CD4-positive, alpha-beta T cell treated with Interleukin-15 for 1 hour (primary cell): ENCODE results near the gene CTNNBL1.
"Not testable (repeated sequence)": the region's sequence is repeated elsewhere in the genome, so short reads cannot be mapped to it uniquely, and the experiment has no call there.

Experiments
- DNase-seq: peaks from one replicate; pipeline ENCODE4 v3.0.0-alpha.2; 2020

The CTNNBL1 gene

GRCh38 chr20:37827605-37828004, 133.8 kb downstream of the CTNNBL1 start:
- no peak for DNase-seq

DNA sequence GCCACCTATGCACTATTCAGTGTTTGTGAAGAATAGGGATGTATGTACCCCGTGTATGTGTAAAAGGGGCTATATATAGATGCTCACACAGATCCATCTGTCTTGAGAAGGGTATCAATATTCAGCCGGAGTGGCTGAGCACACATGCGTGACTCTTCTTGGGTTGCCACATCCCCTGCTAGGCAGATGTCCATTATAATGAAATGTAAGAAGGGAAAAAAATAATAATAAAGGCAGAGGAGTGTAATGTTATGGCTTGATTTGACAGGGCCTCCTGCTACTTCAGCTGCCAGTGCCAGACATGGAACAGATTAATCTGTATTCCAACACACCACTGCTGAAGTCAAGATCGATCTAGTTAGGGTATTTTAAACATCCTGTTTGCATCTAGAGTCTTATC, 134.9 kb downstream of the CTNNBL1 start:
- DNase-seq, result no peak

- no peak for DNase-seq
Measured at GRCh38 chr20:37829128-37829527, 135.3 kb downstream of the CTNNBL1 start.

- DNase-seq, result no peak
Measured at GRCh38 chr20:37833221-37833896, 139.5 kb downstream of the CTNNBL1 start.

GRCh38 chr20:37836926-37837325, 143.1 kb downstream of the CTNNBL1 start:
- no peak for DNase-seq

DNA sequence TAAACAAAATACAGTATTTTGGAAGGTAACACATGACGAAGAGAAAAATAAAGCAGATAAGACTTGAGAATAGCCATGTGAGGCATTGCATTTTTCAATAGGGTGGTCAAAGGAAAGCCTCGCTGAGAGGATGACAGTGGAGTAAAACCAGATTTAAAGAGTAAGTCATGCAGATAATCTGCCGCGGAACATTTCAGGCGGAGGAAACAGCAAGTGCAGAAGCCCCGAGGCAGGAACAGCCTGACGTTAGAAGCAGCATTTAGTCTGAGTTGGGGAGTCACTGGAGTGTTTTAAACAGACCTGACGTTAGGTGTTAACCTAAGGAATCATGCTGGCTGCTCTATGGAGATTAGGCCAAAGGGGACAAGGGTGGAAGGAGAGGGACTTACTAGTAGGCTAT, 144.1 kb downstream of the CTNNBL1 start:
- no peak for DNase-seq

DNA sequence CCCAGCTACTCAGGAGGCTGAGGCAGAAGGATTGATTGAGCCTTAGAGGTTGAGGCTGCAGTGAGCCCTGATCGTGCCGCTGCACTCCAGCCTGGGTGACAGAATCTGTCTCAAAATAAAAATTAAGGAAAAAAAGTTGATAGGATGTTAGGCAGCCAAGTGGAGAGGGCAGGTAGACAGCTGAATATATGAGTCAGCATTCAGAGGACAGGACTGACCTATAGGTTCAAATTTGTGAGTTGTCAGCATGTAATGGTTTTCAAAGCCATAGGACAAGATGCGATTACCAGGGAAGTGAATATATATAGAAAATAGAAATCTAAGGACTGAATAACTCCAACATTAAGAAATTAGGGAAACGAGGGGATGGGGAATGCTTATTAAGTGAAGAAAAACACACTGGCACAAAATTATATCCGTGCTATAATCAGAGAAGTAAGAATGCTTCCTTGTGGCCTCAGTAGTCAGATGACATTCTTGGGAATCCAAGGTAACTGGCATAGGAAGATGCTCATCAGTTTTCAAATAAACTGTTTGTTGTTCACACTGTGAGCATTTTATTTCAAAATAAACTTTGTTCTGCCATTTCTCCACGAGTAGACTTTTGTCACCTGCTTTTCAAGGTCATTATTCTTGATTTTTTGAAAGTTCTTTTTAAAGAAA, 145.1 kb downstream of the CTNNBL1 start:
- no peak for DNase-seq

GRCh38 chr20:37839432-37839827, 145.6 kb downstream of the CTNNBL1 start:
- DNase-seq, result no peak

DNA sequence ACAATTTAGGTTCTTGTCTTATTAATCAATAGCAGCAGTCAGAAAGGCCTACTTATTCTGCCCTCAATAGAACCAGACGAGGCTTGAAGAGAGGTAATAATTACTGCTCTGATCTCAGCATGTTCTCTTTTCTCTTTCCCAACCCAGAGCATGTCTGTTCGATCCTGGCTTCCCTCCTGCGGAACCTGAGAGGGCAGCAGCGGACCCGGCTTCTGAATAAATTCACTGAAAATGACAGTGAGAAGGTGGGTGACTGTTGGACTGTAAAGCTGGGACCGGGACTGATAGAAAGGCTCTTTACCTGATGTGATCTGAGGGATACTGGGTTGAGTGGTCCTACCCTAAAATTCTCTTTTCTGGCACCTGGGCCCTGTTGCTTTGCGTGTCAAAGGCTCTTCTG, 146.1 kb downstream of the CTNNBL1 start:
- no peak for DNase-seq

DNA sequence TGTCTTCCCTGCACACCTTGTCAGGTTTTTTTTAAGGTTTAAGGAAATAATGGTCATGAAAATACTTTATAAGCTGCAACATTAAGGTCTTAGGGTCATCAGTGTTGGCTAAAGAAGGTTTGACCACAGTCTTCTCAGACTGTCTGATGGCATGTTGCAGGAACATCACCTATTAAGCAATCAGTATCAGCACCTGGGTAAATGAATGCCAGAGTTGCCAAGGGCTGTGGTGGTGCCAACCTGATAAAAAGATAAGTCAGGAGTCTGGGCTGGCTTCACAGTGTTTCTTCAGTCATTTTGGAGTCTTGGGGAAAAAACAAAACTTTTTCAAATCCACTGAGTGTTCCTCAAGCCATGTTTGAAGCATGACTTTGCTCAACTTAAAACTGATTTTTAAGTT, 147.6 kb downstream of the CTNNBL1 start:
- no peak for DNase-seq

- DNase-seq, result no peak
Measured at GRCh38 chr20:37841971-37842370, 148.1 kb downstream of the CTNNBL1 start.

GRCh38 chr20:37845241-37845681, 151.4 kb downstream of the CTNNBL1 start:
- no peak for DNase-seq

DNA sequence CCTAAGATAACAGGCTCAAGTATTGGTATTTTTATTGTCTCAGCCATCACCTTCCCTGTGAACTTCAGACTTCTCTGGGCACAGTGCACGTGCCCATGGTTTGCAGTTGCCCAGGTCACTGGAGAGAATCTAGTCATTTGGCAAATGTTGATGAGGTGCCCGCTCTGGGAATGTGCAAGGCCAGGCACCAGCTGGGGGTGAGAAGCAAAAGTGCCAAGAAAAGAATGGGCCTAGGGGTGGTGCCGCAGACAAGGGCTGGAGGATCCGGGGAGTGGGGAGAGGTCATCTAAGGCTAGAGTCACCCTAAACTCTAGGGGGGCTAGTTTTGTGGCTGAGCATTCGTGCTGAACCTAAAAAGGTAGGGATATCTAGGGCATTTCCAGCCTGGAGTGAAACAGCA, 152.0 kb downstream of the CTNNBL1 start:
- no peak for DNase-seq

DNA sequence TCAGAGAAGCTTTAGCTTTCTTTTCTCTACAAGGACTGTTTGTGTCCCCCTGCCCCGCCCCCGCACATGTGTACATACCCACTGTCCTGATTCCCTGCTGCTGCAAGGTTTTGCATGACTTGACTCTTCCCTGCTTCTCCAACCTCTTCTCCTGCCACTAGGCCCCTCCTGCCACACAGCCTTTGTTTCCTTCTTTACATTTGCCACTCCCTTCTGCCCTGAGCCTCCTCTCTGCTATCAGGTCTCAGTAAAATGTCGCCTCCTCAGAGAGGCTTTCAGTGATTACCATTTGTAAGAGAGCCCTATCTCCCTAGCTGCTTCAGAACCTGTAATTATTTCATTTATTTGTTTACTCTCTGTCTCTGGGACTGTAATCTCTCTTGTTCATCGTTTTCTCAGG, 152.7 kb downstream of the CTNNBL1 start:
- no peak for DNase-seq

DNA sequence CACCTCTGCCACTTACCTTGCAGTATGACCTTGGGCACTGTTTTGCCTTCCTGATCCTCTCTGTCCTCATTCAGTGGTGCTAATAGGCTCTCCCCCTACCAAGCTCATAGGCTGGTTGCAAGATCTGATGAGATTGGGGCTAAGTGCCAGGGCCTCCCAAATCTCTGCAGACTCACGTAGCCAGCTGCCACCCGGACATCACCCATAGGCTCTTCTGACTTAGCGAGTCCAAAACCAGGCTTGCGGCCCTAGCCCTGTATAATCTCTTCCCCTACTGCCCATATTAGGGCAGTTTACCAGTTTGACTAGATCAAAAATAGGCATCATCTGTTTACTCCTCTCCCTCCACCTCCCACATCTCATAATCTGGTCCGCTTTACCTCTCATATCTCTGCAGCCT, 154.9 kb downstream of the CTNNBL1 start:
- no peak for DNase-seq

DNA sequence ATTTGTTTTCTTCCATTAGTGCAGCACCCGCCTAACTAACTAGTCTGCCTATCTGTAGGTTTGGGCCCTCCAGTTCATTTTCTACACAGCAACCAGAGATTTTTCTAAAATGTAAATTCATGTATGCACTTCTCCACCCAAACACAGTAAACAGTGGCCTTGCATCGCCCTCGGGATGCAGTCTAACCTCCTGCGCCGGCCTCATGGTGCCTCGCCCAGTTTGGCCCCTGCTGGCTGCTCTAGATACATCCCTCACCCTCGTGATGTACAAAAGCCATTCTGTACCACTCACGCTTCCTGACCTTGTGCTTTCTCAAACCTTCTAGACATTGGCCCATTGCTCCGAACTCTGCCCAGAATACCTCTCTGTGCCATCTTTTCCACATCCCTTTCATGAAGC, 155.3 kb downstream of the CTNNBL1 start:
- no peak for DNase-seq

- no peak for DNase-seq
Measured at GRCh38 chr20:37849566-37849965, 155.7 kb downstream of the CTNNBL1 start.

DNA sequence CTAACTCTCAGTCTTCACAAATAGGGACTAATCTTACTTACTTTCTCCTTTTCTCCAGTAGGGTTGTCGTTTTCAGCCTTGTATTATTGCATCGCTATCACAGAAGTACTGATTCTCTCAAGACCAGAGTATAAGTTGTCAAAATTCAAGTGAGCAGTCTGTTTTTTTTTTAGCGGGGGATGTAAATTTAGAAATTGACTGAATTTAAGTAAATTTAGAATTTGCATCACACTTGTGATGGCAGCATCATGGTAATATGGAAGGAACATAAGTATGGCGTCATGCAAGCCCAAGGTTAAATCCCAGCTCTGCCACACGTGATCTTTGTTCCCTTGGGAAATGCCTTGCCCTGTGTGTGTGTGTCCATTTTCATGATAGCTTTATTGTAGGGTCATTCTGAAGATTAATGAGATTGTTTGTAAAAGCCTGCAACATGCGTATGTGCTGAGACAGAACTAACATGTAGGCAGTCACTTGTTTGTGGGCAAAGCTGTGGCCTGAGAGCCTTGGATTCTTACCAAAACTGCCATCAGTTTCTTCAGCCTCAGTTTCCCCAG, 156.3 kb downstream of the CTNNBL1 start:
- no peak for DNase-seq

GRCh38 chr20:37850724-37851355, 157.0 kb downstream of the CTNNBL1 start:
- DNase-seq, result no peak

- DNase-seq, result no peak
Measured at GRCh38 chr20:37852666-37853065, 158.8 kb downstream of the CTNNBL1 start.

DNA sequence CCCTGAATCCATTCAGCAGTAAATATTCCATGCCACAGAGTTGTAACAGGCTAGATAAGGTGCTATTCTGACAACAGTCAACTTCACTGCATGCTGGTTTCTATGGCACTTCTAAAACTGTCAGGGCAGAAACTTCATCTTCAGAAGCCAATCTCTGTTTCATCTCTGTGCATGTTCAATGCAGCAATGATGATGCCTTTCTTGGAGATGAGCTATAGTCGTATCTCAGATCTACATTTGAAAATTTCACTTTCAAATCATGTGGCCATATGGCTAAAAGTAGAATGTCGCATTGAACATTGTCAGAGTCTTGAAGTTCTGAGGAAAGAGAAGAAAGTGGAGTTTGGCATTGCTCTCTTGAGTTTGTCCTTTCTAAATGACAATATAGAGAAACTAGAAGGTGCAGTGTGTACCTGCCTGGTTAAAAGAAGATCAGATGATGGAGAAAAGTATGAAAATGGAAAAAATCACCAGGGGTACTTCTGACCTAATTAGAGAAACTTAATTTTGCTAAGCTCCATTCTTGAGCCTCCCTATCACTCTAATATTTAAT, 160.1 kb downstream of the CTNNBL1 start:
- DNase-seq, result no peak

DNA sequence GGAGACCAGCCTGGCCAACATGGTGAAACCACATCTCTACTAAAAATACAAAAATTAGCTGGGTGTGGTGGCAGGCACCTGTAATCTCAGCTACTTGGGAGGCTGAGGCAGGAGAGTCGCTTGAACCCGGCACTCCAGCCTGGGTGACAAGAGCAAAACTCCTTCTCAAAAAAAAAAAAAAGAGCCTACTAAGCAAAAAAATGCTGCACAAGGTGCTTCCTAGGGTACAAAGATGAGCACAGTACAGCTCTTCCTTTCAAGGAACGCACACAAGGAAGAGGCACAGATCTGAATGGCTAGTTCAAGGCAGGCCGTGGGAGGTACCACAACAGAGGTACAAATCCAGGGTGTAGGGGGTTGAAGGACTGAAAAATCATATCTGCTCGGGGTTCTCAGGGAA, 162.2 kb downstream of the CTNNBL1 start:
- DNase-seq, result not testable (repeated sequence)

DNA sequence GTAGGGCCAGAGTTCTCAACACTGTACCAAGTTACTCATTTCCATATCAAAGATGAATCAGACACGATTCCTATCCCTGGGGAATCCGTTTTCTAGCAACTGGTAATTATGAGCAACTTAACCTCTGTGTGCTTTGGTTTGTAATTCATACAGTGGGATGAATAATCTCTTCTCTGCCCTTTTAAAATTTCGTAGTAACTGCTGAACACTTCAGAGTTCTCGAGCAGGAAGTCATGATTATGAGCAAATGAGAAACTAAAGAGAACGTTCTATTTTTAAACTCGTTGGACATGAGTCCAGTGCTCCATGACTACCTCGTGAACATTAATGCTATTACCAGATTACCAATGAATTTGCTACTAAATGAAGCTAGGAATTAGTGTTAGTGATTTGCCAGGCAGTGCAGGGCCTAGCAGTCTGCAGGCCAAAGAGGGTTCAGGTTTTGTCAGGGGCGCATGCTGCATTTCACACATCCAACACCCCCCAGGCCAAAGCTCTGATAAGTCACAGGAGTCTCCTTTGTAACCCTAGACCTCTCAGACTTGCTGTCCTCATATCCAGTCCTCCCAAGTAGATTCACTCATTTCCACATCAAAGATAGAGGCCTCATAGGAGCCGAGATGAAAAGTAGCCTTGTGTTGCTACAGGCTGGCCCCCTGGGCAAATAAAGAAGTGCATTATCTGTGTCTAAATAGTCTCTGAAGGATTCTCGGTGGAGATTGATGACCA, 163.3 kb downstream of the CTNNBL1 start:
- no peak for DNase-seq
